Measurements from ENCODE around the gene CDH4.

CDH4 gene

DNA sequence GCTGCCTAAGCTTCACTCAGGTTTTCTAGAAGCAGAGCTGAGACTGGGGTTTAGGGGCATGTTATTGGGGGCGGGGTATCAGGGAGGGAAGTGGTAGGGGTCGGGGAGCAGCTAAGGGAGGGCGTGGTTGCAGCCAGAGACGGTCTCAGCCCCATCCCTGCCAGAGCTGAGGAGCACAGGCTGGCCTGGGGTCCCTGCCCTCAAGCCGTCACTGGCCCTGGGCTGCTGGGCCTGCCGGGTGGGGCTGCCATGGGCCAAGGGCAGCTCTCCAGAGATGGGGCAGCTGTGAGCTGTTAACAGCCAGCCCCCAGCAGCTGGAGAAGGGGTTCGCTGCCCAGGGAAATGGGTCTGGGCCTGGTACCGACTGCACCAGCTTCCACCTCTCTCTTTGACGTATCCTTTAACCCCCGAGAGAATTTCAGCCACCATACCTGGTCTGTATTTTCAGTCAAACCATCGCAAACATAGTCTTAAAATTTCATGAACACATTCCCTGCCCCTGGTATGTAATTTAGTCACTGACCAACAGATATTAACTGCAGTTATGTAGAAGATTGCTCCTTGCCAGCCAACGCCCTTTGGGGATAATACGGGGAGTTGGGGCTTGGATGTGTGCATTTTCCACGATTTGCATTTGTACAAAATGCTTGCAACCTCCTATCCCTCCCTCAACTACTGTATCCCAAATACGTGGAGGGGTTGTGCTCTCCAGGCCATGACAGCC is 560.2 kb downstream of the CDH4 start:
- no peak for TF ChIP-seq CTCF (conservative IDR thresholded peaks at IDR 0.05; ENCODE audit: low read depth, low read length)
- no peak overlapping the region for H3K4me3 ChIP-seq (ENCODE audit: low read length)
- no peak for DNase-seq (ENCODE audit: low read depth)

- H3K4me3 ChIP-seq (ENCODE audit: low read length), result no peak overlapping the region
- TF ChIP-seq CTCF (conservative IDR thresholded peaks at IDR 0.05; ENCODE audit: low read depth, low read length), result no peak
- no peak for DNase-seq (ENCODE audit: low read depth)
These were observed 560.9 kb downstream of the CDH4 start for GRCh38 chr20:61812845-61813485.

DNA sequence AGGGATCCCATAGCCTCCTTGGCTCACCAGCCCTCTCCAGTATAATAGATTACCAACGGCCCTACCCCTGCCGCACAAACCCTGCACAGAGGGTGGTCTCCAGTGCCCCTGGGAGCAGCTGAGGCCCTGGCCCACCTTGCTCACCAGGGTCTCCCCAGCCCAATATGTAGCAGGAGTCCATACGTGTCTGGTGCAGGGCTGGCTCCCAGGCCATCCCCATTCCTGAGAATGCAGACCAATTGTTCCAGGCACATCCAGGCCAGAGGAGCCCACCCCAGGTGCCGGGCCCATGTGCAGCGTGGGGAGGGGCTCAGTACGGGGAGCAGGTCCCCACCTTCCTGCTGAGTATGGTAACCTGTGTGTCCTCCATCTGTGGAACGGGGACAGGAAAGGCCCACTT is 561.7 kb downstream of the CDH4 start:
- DNase-seq (ENCODE audit: low read depth), result no peak
- no peak for TF ChIP-seq CTCF (conservative IDR thresholded peaks at IDR 0.05; ENCODE audit: low read depth, low read length)
- no peak overlapping the region for H3K4me3 ChIP-seq (ENCODE audit: low read length)

DNA sequence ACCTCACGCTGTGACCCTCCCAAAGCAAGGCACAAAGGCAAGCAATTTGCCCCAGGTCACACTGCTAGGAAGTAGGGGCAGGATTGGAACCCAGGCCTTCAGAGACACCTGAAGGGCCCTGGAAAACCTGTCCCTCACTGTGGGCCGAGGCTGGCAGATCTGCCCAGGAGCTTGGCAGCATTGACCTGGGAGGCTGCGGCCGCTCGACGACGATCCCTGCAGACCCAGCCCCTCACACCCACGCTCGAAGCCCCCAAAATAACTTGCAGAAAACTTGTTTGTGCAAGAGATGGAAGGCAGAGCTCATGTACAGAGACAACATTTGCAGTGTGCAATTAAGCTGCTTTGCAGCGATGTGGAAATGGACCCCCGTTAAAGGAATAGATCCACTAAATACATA is 562.2 kb downstream of the CDH4 start:
- no peak for DNase-seq (ENCODE audit: low read depth)
- H3K4me3 ChIP-seq (ENCODE audit: low read length), result no peak overlapping the region
- TF ChIP-seq CTCF (conservative IDR thresholded peaks at IDR 0.05; ENCODE audit: low read depth, low read length), result no peak

DNA sequence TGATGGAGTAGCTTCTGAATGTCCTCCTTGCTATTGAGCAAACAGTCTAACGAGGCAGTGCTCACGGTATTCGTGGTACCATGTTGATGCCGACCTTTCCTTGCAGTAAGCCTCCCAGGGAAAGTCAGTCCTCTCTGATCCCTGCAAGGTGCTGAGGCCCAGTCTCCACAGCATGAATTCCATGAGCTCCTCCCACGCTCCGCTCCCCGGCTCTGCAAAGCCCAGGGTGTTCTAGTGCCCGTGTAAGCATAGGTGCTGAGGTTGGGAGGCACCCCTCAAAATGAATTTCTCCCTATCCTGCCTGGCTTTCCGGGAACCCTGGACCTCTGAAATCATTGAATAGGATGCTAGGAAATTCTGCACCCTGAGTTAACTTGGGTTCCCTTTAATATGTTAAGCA is 562.7 kb downstream of the CDH4 start:
- DNase-seq (ENCODE audit: low read depth), result no peak
- TF ChIP-seq CTCF (conservative IDR thresholded peaks at IDR 0.05; ENCODE audit: low read depth, low read length), result no peak
- no peak overlapping the region for H3K4me3 ChIP-seq (ENCODE audit: low read length)

DNA sequence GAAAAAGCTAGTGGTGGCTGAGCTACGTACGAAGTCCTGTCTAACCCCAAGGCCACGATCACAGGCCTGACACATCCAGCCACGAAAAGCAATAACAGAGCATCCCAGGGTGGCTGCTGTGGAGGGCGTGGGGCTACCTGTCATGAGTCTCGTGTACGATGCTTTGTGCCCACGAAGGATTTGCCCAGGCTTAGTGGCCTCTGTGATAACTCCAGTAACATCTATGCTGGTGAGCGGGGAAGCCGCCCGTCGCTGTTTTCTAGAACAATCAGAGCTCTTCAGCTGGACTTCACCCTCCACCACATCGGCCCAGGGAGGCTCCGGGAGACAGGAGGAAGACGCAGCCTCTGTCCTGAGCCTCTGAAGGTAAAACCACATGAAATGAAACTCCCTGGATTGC is 563.1 kb downstream of the CDH4 start:
- no peak overlapping the region for H3K4me3 ChIP-seq (ENCODE audit: low read length)
- no peak for TF ChIP-seq CTCF (conservative IDR thresholded peaks at IDR 0.05; ENCODE audit: low read depth, low read length)
- no peak for DNase-seq (ENCODE audit: low read depth)

GRCh38 chr20:61815678-61816077 is 563.6 kb downstream of the CDH4 start:
- no peak for TF ChIP-seq CTCF (conservative IDR thresholded peaks at IDR 0.05; ENCODE audit: low read depth, low read length)
- H3K4me3 ChIP-seq (ENCODE audit: low read length), result no peak overlapping the region
- no peak for DNase-seq (ENCODE audit: low read depth)
